Measurements from ENCODE around the gene CDH11.

DNA sequence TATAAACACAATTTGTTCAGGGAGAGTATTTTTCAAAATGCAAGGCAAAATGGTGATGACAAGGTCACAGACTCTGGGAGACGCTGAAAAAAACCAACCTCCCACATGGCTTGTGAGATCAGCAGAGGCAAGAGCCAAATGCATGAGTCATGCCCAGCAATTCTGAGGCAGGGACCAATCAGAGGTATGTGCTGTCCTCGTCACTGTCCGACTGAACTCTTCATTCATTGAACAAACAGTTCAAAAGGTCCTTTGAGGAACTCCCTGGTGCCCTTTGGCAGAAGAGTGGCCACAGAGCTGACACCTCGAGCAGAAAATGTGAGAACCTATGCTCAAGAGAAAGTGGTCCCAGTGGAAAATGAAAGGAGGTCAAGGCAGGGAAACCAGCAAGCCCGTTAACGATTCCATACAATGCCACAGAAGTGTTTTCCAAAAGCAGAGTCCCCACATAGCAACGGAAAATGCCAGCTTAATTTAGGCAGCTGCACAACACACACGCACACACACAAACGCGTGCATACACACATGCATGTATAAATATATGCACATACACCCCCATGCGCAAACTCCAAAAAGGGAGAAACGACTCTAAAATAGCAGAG is 50.9 kb downstream of the CDH11 start:
- TF ChIP-seq, protein P1, sequence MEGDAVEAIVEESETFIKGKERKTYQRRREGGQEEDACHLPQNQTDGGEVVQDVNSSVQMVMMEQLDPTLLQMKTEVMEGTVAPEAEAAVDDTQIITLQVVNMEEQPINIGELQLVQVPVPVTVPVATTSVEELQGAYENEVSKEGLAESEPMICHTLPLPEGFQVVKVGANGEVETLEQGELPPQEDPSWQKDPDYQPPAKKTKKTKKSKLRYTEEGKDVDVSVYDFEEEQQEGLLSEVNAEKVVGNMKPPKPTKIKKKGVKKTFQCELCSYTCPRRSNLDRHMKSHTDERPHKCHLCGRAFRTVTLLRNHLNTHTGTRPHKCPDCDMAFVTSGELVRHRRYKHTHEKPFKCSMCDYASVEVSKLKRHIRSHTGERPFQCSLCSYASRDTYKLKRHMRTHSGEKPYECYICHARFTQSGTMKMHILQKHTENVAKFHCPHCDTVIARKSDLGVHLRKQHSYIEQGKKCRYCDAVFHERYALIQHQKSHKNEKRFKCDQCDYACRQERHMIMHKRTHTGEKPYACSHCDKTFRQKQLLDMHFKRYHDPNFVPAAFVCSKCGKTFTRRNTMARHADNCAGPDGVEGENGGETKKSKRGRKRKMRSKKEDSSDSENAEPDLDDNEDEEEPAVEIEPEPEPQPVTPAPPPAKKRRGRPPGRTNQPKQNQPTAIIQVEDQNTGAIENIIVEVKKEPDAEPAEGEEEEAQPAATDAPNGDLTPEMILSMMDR (IDR thresholded peaks at IDR 0.05; ENCODE audit: insufficient read depth, low read length), result no peak
- TF ChIP-seq, protein P2, sequence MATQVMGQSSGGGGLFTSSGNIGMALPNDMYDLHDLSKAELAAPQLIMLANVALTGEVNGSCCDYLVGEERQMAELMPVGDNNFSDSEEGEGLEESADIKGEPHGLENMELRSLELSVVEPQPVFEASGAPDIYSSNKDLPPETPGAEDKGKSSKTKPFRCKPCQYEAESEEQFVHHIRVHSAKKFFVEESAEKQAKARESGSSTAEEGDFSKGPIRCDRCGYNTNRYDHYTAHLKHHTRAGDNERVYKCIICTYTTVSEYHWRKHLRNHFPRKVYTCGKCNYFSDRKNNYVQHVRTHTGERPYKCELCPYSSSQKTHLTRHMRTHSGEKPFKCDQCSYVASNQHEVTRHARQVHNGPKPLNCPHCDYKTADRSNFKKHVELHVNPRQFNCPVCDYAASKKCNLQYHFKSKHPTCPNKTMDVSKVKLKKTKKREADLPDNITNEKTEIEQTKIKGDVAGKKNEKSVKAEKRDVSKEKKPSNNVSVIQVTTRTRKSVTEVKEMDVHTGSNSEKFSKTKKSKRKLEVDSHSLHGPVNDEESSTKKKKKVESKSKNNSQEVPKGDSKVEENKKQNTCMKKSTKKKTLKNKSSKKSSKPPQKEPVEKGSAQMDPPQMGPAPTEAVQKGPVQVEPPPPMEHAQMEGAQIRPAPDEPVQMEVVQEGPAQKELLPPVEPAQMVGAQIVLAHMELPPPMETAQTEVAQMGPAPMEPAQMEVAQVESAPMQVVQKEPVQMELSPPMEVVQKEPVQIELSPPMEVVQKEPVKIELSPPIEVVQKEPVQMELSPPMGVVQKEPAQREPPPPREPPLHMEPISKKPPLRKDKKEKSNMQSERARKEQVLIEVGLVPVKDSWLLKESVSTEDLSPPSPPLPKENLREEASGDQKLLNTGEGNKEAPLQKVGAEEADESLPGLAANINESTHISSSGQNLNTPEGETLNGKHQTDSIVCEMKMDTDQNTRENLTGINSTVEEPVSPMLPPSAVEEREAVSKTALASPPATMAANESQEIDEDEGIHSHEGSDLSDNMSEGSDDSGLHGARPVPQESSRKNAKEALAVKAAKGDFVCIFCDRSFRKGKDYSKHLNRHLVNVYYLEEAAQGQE (IDR thresholded peaks at IDR 0.05; ENCODE audit: insufficient replicate concordance, low read depth), result no peak
